Stomach (tissue), 9 donors: ENCODE data around the gene HLA-E. TPM values are rescaled to one million over a fixed set of nuclear protein-coding genes. Genes with fewer than 3 reads are reported as not detected.
A peak's percentile ranks its signal among the peaks of the same experiment; 100 is the strongest.

ENCODE experiments used
- DNase-seq, 2 donors: peaks; one replicate each; pipeline versions ENCODE4 v3.0.0 to v3.0.0-alpha.2; 2013 to 2019
- H3K27ac ChIP-seq, 5 donors: fragments of 200-600 bp in 4 of 5; sonication (generic) in 4 of 5; one replicate each; pipeline ENCODE4 v1.5.1; 2013 to 2019; ENCODE audit warnings: mild to moderate bottlenecking in 1 of 5, moderate library complexity in 1 of 5
- H3K27me3 ChIP-seq, 3 donors: fragments of 200-600 bp; sonication (generic); one replicate each; pipeline ENCODE4 v1.5.1; 2017 to 2019; ENCODE audit warnings: mixed run types in 1 of 3
- H3K36me3 ChIP-seq, 4 donors: fragments of 200-600 bp; sonication (generic); 1 replicate in 3 of 4; 2 replicates in 1 of 4; pipeline ENCODE4 v1.5.1; 2016 to 2019
- H3K4me1 ChIP-seq, 4 donors: fragments of 200-600 bp; sonication (generic); one replicate each; pipeline ENCODE4 v1.5.1; 2016 to 2019
- H3K4me3 ChIP-seq, 4 donors: fragments of 200-600 bp; sonication (generic) in 3 of 4; one replicate each; pipeline ENCODE4 v1.5.1; 2016 to 2019; ENCODE audit warnings: mild to moderate bottlenecking in 1 of 4
- H3K9me3 ChIP-seq, 4 donors: fragments of 200-600 bp; sonication (generic); one replicate each; pipeline ENCODE4 v1.5.1; 2016 to 2019
- EP300 ChIP-seq: sonication (generic); formaldehyde crosslinking; IDR thresholded peaks from one replicate; pipeline ENCODE4 v1.6.1; 2017; ENCODE audit warnings: antibody characterized with exemption
- POLR2A ChIP-seq, 4 donors: fragments of 450-650 bp; IDR thresholded peaks; one replicate each; pipeline ENCODE4 v1.6.1; 2016; ENCODE audit warnings: antibody characterized with exemption in 4 of 4, control low read depth in 2 of 4, mild to moderate bottlenecking in 1 of 4, moderate library complexity in 1 of 4
- POLR2AphosphoS5 ChIP-seq, 3 donors: sonication (generic); formaldehyde crosslinking; IDR thresholded peaks; one replicate each; pipeline ENCODE4 v1.6.1; 2016; ENCODE audit warnings: antibody characterized with exemption in 3 of 3
- WGBS, 5 donors: extraction: QIAGEN DNeasy Blood & Tissue Kit in 3 of 5; methylation state at CpG; one replicate each; pipeline versions ENCODE4 v1.1.5 to v1.1.7; 2013 to 2018; 5-methylcytosine and 5-hydroxymethylcytosine counted together
- intact Hi-C: fragments of 100-400 bp; cut with DNase I; formaldehyde crosslinking; loops from one replicate; pipeline ENCODE4 v1.15.1; 2023; ENCODE audit warnings: low total_unique reads
- polyA plus RNA-seq, 3 donors: library from polyadenylated mRNA; stranded (reverse); fragments of 200-250 nt; gene quantifications; one replicate each; pipeline ENCODE4 v1.2.3, GENCODE V29; 2013
- total RNA-seq, 5 donors: library from RNA; depleted of rRNA; stranded (reverse); fragments of >200 nt; gene quantifications; one replicate each; pipeline versions ENCODE4 v1.1.0 to v1.2.3, GENCODE V29; 2014 to 2016
- TF ChIP-seq, protein P1 (sequence below), 7 experiments: fragments of 450-650 bp in 4 of 7; fragments of 200-600 bp in 3 of 7; sonication (generic) in 3 of 7; IDR thresholded peaks; one replicate each; pipeline ENCODE4 v1.5.1; 2016 to 2019; ENCODE audit warnings: antibody characterized with exemption in 7 of 7, control low read depth in 2 of 7, mild to moderate bottlenecking in 1 of 7
- donor health status: healthy with polysubstance abuse.
- donor health status: Bipolar disorder and iron deficiency.
- donor health status: healthy.

The HLA-E gene
- total and polyA plus RNA-seq, 8 donors, result 120 to 566 (median 245) TPM

- Histone ChIP-seq H3K36me3 (no peaks in the 10 kb centered on the region), H3K27me3 (peaks cover 15 to 99% (median 92%) of the 10 kb centered on the region in 3 donors), H3K4me3 (no peak overlapping the region), H3K4me1 (peaks cover 9 to 25% (median 16%) of the 10 kb centered on the region in 4 donors), H3K9me3 (peaks cover 5 to 20% (median 13%) of the 10 kb centered on the region in 4 donors), H3K27ac (no peak overlapping the region)
- TF ChIP-seq, protein P1, sequence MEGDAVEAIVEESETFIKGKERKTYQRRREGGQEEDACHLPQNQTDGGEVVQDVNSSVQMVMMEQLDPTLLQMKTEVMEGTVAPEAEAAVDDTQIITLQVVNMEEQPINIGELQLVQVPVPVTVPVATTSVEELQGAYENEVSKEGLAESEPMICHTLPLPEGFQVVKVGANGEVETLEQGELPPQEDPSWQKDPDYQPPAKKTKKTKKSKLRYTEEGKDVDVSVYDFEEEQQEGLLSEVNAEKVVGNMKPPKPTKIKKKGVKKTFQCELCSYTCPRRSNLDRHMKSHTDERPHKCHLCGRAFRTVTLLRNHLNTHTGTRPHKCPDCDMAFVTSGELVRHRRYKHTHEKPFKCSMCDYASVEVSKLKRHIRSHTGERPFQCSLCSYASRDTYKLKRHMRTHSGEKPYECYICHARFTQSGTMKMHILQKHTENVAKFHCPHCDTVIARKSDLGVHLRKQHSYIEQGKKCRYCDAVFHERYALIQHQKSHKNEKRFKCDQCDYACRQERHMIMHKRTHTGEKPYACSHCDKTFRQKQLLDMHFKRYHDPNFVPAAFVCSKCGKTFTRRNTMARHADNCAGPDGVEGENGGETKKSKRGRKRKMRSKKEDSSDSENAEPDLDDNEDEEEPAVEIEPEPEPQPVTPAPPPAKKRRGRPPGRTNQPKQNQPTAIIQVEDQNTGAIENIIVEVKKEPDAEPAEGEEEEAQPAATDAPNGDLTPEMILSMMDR (IDR thresholded peaks at IDR 0.05), result no peak
- TF ChIP-seq POLR2A (IDR thresholded peaks at IDR 0.05), result no peak
- no peak for DNase-seq
- intact Hi-C loops, result no loop called here
- WGBS, 5 donors, result 62 to 75% (median 69%) methylated on average over 5 of the region's 5 CpGs
These were observed 28.3 kb upstream of the HLA-E start for GRCh38 chr6:30461055-30461454.

GRCh38 chr6:30462482-30462881 lies 26.8 kb upstream of the HLA-E start:
- Histone ChIP-seq H3K4me1 (peaks cover 11 to 33% (median 27%) of the 10 kb centered on the region in 4 donors), H3K27ac (no peak overlapping the region), H3K36me3 (no peaks in the 10 kb centered on the region), H3K4me3 (no peak overlapping the region), H3K27me3 (peaks cover 15 to 99% (median 90%) of the 10 kb centered on the region in 3 donors), H3K9me3 (peaks cover 5 to 20% (median 13%) of the 10 kb centered on the region in 4 donors)
- intact Hi-C loops, result no loop called here
- WGBS, 5 donors, result 44 to 55% (median 52%) methylated on average over 7 of the region's 7 CpGs
- TF ChIP-seq POLR2AphosphoS5 (IDR thresholded peaks at IDR 0.05) (no peak), EP300 (no peak), POLR2A (IDR thresholded peaks at IDR 0.05) (no peak)
- TF ChIP-seq, protein P1 (IDR thresholded peaks at IDR 0.05), result no peak
- no peak for DNase-seq

- Histone ChIP-seq H3K4me1 (peaks cover 11 to 33% (median 27%) of the 10 kb centered on the region in 4 donors), H3K36me3 (no peaks in the 10 kb centered on the region), H3K4me3 (peak overlapping the region in 1 of 4 donors; percentile 38), H3K27ac (no peak overlapping the region), H3K9me3 (peaks cover 5 to 19% (median 13%) of the 10 kb centered on the region in 4 donors), H3K27me3 (peaks cover 15 to 98% (median 90%) of the 10 kb centered on the region in 3 donors)
- TF ChIP-seq EP300 (no peak), POLR2AphosphoS5 (IDR thresholded peaks at IDR 0.05) (no peak), POLR2A (IDR thresholded peaks at IDR 0.05) (no peak)
- TF ChIP-seq, protein P1 (IDR thresholded peaks at IDR 0.05), result no peak
- no peak for DNase-seq
- intact Hi-C loops, result no loop called here
- 39 to 57% (median 45%) methylated on average over 9 of the region's 9 CpGs for WGBS, 5 donors
These were observed 26.1 kb upstream of the HLA-E start for GRCh38 chr6:30463242-30463641.

DNA sequence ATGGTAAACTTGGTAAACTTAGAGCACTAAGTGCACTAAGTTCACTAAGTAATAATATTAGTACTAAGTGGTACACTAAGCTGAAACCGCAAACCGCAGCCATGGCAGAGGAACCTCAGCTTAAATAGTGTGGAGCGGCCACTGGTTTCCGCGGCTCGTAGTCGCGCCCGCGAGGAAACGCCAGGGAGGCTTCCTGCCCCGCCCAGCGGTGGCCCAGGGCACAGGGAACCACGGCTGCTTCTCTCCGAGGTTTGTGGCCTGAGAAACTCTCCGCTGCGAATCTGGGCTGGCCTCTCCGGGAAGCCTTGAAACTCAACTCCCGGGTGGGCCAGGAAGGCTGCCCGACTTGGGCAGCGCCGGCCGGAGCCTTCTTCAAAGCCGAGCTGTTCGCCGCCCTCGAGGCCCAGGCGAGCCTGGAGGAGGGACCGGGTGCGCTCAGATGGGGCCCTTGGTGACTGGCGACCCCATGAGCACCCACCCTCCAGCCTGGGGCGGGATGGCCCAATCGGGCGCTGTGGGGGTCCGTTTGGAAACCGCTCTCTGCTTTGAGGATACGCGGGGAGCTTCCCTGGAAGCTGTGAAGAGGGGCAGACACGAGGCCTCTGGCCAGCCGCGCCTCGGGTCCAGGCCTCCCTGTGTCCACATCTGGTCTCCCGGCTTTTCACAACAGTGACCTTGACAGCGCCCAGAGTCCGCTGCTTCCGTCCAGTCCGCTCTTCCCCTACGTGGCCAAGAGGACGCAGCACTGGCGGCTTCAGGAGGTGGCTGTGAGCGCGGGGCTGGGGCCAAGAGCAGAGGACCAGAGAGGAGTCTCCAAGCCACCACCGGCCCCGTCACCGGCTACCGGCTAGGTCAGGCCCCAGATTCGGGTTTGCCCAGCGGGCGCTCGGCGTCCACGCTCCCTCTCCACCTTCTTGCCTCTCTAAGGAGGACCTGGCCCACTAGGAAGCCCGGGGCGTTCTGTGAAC lies 25.4 kb upstream of the HLA-E start:
- Histone ChIP-seq H3K9me3 (peaks cover under 1 to 13% (median 7%) of the 10 kb centered on the region in 4 donors), H3K4me3 (peak overlapping the region in 2 of 4 donors; percentile 6 to 38), H3K36me3 (no peaks in the 10 kb centered on the region), H3K4me1 (peaks cover 11 to 33% (median 27%) of the 10 kb centered on the region in 4 donors), H3K27me3 (peaks cover 15 to 96% (median 89%) of the 10 kb centered on the region in 3 donors), H3K27ac (no peak overlapping the region)
- DNase-seq, result peak; percentile 28 to 57
- WGBS, 5 donors, result 15 to 27% (median 16%) methylated on average over 40 to 64 of the region's 64 CpGs
- no peak for TF ChIP-seq POLR2A (IDR thresholded peaks at IDR 0.05)
- no peak for TF ChIP-seq EP300
- TF ChIP-seq, protein P1 (IDR thresholded peaks at IDR 0.05), result no peak
- TF ChIP-seq POLR2AphosphoS5 (IDR thresholded peaks at IDR 0.05), result no peak
- intact Hi-C loops, result no loop called here
